ENCODE results near the gene NEK6.

The NEK6 gene

DNA sequence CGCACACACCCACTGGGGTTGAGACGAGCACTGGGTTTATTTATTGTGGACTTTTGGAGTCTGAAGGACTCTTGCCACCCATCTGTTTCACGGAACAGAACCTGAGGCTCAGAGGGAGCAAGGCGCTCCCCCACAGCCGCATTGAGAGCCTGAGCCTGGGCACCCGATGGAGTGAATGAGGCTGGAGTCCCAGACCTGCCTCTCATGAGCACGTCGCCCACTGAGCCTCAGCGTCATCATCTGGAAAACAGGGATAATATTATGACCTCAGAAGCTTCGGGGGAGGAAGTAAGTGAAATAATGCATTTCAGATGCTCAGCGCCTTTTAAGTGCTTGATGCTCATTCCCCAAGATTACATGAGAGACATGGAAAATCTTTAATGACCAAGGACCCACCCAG, 5.5 kb downstream of the NEK6 start:
- no peak for DNase-seq

DNA sequence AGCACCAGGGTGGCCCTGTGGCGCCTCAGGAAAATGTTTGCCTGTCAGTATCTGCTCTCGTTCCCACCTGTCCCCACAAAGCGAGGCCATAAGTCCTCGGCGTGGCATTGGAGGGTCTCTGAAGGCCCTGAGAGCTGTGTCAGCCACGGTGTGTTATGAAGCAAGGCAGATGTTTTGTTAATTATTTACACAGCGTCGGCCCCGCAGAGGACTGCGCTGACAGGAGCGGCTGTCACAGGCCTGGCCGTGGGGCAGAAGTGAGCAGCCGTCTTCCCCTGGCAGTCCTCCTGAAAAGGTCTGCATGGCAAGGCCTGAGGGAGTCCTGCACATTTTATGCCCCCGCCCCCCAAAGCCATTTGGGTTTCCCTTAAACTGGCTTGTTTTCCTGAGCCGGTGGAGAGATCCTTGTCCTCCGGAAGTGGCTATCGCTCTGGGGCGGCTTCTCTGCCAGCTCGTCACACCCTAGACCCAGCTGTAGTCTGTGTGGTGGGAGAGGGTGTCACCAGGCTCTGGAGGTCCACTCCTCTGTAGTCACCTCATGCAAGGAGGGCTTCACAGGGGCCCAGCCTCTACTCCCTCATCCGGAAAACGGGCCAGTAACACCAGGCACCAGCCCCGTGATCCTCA, 6.2 kb downstream of the NEK6 start:
- no peak for DNase-seq

DNA sequence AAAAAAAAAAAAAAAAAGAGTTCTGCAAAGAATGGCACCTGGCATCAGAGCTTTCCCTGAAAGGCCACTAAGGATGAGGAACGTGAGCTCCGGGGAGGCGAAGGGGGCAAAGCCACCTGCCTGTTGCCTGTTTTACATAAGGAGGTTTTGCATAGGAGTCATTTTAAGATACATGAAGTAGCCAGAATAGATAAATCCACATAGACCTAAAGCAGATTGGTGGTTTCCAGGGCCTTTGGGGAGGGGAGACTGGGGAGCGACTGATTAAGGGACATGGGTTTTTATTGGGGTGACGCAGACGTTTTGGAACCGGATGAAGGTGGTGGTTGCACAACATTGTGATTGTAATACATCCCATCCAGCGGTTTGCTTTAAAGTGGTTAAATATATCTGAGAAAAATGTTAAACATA, 7.1 kb downstream of the NEK6 start:
- DNase-seq, result no peak

DNA sequence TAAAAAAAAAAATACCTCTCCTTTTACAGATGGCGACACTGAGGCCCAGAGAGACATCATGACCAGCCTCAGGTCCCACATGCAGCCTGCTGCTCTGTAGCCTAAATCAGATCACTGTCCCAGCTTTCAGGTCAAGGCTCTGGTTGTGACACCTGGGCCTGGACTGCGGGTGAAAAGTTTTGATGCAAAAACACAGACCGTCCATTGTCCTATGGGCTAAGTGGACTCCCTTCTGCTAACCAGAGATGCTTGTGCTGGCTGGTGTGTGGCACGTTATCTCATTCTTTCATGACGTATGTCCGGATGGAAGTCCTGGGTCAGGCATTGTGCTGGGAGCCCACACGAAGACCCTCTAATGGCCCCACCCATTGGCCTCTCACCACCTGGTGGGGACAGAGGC, 7.8 kb downstream of the NEK6 start:
- no peak for DNase-seq

DNA sequence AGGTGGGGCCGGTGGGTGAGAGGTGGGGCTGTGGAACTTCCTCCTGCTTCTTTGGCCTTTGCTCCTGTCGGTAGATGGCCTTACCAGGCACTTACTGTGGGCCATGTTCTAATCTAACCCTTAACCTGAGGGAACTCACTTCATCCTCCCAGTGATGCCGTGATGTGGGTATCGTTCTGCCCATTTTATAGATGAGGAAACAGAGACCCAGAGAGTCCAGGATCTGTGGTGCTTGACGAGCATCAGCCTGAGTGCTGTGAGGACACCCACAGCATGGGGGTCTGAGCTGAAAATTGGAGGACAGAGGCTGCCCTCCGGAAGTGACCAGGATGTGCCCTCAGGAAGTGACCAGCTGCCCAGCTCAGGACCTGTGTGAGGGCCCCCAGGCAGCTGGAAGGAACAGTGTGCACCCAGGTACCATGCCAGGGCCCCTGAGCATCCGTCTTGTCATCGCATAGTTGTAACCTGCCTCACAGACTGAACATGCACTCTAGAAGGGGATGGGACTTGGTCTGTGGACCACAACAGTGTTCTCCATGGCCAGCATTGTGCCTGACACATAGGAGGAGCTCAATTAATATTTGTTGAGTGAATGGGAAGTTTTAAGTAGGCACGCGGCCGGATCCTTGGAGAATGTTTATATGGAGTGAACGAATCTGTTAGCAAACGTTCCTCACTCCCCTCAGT, 8.5 kb downstream of the NEK6 start:
- DNase-seq, result no peak

DNA sequence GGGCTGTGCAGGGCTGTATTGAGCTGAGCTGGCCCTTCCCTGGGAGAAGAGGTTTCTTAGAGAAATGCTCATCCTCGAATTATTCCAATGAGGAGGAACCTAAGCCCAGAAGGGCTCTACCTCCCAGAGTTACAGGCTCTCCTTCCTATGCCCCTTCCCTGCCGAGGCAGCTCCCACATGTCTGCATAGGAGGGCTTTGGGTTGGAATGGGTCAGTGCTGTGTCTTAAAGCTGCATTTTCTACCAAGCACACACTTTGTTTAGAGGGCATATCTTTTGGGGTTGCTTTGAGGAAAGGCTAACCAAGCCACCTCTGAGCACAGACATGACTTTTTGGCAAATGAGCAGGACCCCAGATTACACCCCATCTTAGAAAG, 9.1 kb downstream of the NEK6 start:
- DNase-seq, result no peak

DNA sequence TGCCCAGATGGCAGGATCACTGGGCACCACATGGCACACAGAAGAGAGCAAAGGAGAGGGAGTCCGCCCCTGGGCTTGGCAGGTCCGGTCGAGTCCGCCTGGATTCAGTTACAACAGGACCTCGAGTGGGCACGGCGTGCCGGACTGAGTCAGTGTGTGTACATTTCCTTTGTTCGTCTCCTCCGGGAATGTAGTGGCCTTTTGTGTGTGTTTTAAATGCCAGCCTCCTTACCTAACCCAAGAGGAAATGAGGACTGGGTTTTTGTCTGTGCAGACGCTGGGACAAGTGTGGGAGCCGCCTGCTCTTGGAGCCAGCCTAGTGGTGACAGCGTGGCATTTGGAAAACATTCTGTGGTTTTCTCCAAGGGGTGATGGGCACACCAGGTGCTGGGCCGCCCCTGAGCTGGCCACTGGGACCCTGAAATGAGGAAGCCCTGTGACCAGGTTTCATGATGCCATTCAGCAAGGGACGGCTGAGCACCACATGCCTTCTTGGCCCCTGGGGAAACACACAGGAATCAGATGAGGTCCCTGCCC, 9.6 kb downstream of the NEK6 start:
- no peak for DNase-seq

DNA sequence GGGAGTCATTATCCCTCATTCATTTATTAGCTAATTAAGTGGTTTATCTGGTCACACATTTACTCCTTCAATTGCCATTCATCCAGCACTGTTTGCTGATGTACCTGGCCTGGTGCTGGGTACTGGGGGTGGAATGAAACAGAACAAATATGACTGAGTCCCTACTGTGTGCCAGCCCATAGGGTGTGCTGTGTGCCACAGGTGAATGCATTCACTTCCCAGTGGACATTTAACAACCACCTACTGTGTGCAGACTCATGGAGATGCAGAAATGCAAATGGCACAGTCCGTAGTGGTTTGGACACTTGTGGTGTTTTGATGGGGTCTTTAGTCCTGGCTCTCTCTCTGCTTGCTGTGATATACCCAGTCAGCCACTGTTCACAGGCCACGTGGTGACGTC, 10.5 kb downstream of the NEK6 start:
- DNase-seq, result no peak

DNA sequence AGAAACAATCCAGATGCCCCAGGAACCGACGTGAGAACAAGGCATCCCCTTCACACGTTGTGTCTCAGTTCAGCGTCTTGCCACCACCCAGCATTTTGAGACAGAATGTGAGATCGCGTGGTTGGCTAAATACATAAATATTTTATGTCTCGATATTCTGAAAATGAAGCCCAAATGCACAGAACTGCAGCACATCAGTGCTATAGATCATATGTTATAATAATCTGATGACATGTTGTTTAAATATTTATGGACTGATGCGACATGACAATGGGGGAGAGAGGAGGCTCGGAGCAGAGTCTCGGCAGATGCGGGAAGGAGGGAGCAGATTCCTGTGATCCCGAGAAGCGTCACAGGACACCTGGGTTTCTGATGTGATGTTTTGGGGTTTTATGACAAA, 10.9 kb downstream of the NEK6 start:
- DNase-seq, result no peak

DNA sequence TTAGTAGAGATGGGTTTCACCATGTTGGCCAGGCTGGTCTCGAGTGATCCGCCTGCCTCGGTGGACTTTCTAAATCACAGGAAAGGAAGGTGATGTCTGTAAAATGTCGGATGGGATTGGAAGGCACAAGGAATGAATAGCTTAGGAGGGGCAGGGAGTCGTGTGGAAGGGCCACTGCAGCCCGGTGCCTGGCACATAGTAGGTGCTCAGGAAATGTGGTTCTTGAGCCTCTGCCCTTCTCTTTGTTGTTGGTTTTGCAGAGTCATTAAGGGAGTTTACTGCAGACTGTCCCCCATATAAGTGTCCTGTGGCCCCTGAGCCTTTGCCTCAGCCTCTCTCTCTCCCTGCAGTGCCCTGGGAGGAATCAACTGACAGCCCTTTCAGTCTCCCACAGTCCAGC, 11.8 kb downstream of the NEK6 start:
- no peak for DNase-seq

DNA sequence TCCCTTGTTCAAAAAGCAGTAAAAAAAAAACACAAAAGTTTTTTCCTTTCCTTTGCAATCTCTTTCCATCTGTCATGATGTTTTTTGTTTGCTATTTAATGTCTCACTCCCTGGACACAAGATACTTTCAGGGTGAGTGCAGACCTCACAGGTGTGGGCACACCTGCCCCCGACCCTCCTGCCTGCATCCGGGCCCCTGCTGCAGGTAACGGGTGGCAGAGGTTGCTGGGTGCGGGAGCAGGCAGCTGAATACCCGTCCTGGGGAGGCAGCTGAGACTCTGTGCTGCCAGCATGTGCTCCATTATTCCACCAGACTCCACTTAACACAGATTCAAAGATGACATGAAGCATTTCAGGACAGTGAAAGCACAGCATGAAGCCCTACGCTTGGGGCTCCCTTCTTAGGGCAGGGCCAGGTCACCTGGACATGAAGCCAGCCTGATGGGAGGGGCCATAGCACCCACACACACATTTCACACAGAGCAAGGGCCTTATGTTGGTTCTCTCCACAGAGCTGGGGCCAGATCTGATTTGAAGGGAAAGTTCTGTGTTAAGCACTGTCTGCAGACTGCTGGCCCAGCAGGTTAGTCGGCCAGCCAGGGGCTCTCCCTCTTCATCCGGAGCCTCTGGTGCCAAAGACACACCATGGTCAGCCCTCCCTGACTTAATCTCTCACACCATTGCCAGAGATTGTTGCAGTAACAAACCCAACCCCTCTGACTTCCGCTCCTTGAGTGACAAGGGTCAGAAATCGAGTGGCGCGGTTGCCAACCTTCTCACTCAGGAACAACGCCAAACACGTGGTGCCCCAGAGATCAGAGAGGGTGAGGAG, 13.0 kb downstream of the NEK6 start:
- no peak for DNase-seq

DNA sequence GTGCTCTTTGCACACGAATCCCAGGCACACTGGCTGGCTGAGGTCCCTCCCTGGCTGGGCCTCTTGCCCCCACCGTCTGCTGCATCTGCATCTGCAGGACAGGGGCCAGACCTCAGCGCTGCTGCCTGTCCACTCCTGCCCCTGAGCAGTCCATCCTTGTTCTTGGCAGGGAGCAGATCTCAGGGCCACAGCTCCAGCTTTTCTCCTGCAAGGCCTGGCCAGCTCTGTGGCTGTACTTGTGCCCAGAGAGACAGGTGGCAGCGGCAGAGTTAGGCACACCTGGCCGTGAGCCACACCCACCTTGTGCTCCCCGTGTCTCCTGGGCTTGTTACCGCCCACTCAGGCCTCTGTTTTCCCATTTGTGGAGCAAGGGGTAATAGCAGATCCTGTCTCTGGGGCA, 13.9 kb downstream of the NEK6 start:
- no peak for DNase-seq

DNA sequence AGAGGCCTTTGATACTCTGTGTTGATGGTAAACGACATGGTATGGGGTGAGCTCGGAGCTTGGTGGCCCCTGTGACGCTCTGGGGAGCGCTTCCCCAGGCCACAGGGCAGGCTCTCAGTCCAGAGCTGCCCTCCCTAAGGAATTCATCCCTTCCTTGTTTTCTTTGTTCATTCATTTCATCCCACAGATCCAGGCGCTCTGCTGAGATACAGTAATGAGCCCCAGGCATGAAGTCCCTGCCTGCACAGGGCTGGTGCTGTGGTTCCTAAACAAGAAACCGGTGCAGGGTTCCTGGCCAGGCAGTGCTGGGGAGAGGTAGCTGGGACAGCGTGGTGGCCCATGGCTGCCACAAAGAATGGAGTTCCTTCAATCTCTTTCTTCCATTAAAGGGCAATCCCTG, 14.4 kb downstream of the NEK6 start:
- no peak for DNase-seq

DNA sequence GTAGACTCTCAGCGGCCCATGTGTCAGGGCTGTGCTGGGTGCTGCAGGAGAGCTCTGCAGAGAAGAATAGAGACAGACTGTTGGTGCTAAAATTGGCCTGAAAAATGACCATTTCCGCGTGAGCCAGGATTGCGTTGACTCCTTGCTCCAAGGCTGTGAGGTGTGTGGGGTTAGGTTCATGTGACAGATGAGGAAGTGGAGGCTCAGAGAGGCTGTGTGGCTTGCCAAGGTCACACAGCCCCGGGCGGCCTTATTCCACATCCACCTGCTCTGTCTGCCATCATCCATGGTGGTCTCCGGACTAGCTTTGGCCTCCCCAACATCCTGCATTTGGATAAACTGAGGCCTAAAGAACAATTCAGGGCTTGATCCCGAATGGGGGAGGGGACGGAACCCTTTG, 15.2 kb downstream of the NEK6 start:
- DNase-seq, result no peak

DNA sequence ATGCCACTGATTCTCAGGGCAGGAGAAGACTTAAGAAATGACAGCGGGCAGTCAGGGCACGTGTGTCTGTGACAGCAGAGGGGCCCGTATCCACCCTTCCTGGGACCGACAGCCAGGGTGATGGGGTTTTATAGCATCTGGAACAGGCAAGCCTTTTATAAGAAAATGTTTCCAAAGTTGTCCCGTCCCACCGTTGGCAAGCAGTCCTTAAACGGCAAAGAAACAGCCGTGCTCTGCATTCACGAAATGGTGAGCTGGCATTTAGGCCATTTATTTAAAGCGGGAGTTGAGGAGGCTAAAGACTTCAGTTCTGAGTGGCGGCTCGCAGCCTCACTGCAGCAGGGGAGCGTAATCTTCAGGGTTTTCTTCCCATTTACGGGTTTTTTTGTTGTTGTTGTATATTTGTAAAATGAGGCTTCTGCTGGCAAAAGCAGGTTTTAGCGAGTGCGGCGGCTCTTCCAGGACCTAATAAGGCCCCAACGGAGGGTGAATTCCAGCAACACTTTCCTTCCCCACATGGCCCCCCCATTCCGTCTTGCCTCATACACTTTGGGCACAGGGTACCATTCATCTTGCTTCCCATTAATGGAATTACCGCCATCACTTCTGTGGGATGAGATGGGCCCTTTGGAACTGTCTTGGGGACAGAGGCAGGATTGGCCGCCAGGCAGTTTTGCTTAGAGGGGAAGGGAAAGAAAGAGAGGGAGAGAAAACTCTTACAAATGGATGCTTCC, 15.8 kb downstream of the NEK6 start:
- no peak for DNase-seq

DNA sequence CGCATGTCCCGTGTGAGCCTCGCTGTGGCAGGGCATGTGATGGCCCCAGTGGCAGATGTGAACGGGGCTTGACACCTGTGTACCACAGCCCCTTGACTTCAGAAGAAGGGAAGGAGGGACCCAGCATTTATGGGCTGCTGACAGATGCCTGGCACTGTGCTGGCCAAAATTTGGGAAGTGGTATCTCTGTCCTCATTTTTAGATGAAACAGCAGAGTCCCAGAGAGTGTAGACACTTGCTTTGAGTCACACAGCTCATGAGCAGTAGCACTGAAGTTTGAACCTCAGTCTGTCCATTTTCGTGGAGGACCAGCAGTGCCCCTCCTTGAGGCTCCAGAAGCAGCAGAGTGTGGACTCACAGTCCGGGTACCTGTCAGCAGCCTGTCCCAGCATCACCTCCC, 16.5 kb downstream of the NEK6 start:
- DNase-seq, result no peak

DNA sequence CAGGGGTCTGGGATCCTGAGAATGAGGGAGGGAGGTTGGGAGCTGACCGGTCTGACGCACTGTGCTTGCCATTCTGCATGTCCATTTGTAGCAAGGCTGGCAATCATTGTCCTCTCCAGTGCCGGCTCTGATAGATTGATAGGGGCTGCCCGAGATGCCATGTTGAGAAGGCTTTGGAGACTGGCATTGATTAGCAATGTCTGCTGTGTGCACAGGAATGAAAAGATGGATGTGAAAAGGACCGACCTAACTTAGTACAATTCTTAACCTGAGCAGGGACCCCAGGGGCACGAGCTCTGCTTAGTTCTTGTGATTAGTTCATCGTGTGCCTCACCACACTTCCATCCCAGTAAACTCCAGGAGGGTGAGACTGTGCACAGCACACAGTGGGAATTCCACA, 17.0 kb downstream of the NEK6 start:
- DNase-seq, result no peak

DNA sequence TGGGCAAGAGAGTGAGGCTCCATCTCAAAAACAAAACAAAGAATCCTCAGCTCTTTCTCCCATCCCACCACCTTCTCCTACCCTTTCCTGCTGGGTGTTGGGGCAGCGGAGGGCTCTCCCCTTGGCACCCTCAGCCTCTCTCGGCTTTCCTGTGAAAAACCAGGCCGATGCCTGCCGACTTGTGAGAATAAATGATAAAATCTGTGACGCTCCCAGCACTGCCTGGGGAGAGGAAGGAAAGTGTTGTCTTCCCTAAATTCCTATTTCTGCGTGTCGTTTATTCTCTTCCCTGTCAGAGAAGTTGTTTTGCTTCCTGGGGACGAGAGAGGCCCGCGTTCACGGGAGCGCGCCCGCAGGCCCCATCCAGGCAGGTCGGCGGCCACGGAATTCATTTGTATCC, 19.7 kb downstream of the NEK6 start:
- no peak for DNase-seq

DNA sequence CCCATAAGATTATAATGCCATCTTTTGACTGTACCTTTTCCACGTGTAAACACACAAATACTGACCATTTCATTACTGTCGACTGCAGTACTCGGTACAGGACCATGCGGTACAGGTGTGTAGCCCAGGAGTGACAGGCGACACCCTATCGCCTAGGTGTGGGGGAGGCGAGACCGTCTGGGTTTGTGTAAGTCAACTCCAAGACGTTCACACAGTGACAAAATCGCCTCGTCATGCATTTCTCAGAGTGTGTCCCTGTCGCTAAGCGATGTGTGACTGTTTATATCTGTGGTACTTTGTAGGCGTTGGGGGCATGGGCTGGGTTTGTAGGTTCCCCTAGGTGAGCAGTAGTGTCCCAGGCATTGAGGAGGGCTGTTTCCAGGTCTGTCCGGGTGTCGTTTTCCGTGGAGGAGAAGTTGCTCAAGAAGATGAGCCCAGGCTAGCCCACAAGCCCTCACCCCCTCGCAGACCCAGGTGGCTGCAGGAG, 20.3 kb downstream of the NEK6 start:
- DNase-seq, result no peak

DNA sequence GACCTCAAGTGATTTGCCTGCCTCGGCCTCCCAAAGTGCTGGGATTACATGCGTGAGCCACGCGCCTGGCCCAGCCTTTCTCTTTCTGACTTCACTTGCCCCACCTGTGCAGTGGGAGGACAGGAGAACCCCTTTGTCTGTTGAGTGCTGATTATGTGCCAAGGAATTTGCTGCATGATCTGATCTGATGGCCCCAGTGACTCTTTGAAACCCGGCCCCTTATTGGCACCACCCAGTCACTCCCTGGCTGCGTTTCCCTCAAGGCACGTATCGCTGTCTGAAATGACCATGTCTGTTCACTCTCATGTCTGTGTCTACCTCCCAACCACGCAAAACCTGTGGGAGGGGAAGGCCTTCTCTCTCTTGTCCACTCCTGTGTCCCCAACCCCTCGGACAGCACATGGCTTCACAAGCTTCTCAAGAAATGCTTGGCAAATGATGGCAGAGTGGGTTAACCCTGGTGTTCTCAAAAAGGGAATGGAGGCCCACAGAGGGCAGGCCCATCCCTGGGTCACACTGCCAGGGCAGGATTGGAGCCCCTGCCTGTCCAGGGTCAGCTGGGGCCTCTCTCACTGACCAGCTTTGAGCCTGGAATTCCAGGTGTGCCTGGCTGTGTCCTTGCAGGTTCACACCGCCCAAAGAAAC, 21.9 kb downstream of the NEK6 start:
- DNase-seq, result no peak

DNA sequence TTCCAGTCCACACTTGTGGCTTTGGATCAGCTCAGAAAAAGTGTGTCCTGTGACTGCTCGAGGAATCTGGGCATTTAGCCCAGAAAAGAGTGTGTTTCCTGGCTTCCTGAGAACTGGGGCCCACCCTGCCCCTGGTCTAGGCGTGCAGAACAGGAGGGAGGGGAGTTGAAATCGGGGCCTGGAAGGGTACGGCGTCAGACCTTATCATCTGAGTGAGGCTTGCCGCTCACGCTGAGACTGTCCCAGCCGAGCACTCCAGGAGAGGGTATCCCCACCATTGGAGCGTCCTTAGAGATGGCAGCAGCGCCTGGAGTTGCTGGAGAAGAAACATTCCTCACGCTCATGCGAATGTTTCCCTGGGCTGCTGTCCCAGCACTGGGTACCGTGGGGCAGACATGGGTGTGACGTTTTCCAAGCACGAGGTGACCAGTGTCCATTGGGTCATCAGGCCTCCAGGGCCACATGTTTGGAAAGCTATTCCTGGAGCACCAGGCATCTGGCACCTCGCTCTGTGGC, 22.5 kb downstream of the NEK6 start:
- no peak for DNase-seq

DNA sequence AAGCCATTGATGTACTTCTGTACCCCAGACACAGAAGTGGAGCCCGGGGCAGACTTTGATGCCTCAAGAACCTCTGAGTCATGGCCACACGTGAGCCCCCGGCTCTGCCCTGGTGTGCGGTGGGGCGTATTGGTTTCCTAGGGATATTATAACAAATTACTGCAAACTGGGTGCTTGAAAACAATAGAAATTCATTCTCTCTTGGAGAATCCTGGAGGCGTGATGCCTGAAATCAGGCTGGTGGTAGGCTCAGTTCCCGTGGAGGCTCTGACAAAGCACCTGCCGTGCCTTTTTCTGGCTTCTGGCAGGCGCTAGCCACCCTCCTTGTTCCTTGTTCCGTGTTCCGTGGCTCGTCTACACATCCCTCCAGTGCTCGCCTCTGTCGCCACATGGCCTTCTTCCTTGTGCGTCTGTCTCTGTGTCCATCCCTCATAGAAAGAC, 24.2 kb downstream of the NEK6 start:
- DNase-seq, result no peak
